OCI-LY3 (cell line): Measurements from ENCODE around the gene SEPTIN10.
A peak's percentile ranks its signal among the peaks of the same experiment; 100 is the strongest.
"Not testable (repeated sequence)": the region's sequence is repeated elsewhere in the genome, so short reads cannot be mapped to it uniquely, and the experiment has no call there.

ENCODE experiments used
- H2AFZ ChIP-seq: fragments of 200-600, 300-600 bp; shearing (Covaris generic); 2 replicates; pipeline ENCODE4 v1.6.0; 2014; ENCODE audit warnings: antibody characterized with exemption, low read depth, low read length
- H3K27ac ChIP-seq: fragments of 200-600, 300-600 bp; sonication (generic); 2 replicates; pipeline ENCODE4 v1.5.1; 2014; ENCODE audit warnings: mild to moderate bottlenecking, low read length, moderate library complexity, mixed read lengths
- H3K27me3 ChIP-seq: fragments of 200-600, 300-600 bp; sonication (generic); 2 replicates; pipeline ENCODE4 v1.6.1; 2014; ENCODE audit warnings: low read depth, low read length, mixed read lengths
- H3K36me3 ChIP-seq: fragments of 200-600, 300-600 bp; sonication (generic); replicated peaks from 2 replicates; pipeline ENCODE3; 2014; ENCODE audit warnings: low read depth, low read length, mixed read lengths
- H3K4me1 ChIP-seq: fragments of 300-600, 200-600 bp; sonication (generic); 2 replicates; pipeline ENCODE4 v1.6.1; 2014; ENCODE audit warnings: low read length, mixed read lengths
- H3K4me2 ChIP-seq: fragments of 200-600, 300-600 bp; sonication (generic); 2 replicates; pipeline ENCODE4 v1.6.1; 2014; ENCODE audit warnings: low read length, mixed read lengths
- H3K4me3 ChIP-seq: fragments of 300-600, 200-600 bp; sonication (generic); 2 replicates; pipeline ENCODE4 v1.5.1; 2014; ENCODE audit warnings: antibody characterized with exemption, mild to moderate bottlenecking, low read length, moderate library complexity
- H3K79me2 ChIP-seq: fragments of 300-600, 200-600 bp; shearing (Covaris generic); 2 replicates; pipeline ENCODE4 v1.6.1; 2014; ENCODE audit warnings: mild to moderate bottlenecking, low read length, mixed read lengths
- H3K9ac ChIP-seq: fragments of 300-600, 200-600 bp; shearing (Covaris generic); 2 replicates; pipeline ENCODE4 v1.6.0; 2014; ENCODE audit warnings: mild to moderate bottlenecking, low read length, moderate library complexity
- H3K9me3 ChIP-seq: fragments of 200-600, 300-600 bp; shearing (Covaris generic); 2 replicates; pipeline ENCODE4 v1.6.1; 2014; ENCODE audit warnings: low read length, mixed read lengths; ENCODE audit not compliant: insufficient read depth
- H4K20me1 ChIP-seq: fragments of 200-600, 300-600 bp; sonication (generic); 2 replicates; pipeline ENCODE4 v1.6.1; 2016; ENCODE audit warnings: low read length, mixed read lengths; ENCODE audit not compliant: insufficient read depth
- CTCF ChIP-seq: fragments of 200-600, 300-600 bp; sonication (generic); IDR thresholded peaks from 2 replicates; pipeline ENCODE4 v1.5.1; 2014; ENCODE audit warnings: antibody characterized with exemption, low read length, low read depth
- EZH2phosphoT487 ChIP-seq: fragments of 200-600 bp; shearing (Covaris generic); IDR thresholded peaks from 2 replicates; pipeline ENCODE4 v1.6.1; 2018; ENCODE audit warnings: antibody characterized with exemption, mixed run types, low read depth

SEPTIN10 gene

GRCh38 chr2:109644571-109645275 lies 31.0 kb upstream of the SEPTIN10 start:
- H3K79me2 ChIP-seq = no peaks in the 10 kb centered on the region
- TF ChIP-seq CTCF = no peak
- no peak for TF ChIP-seq EZH2phosphoT487
- H3K4me2 ChIP-seq = no peak overlapping the region
- H3K36me3 ChIP-seq = no peaks in the 10 kb centered on the region
- H3K9me3 ChIP-seq = no peaks in the 10 kb centered on the region
- H3K27ac ChIP-seq = no peak overlapping the region
- H3K4me3 ChIP-seq = no peak overlapping the region
- H3K4me1 ChIP-seq = no peaks in the 10 kb centered on the region
- no peak overlapping the region for H3K9ac ChIP-seq
- 0 out of 2 replicates have a peak, but pooled peaks cover 2% of the 10 kb centered on the region for H3K27me3 ChIP-seq
- no peak overlapping the region for H2AFZ ChIP-seq
- H4K20me1 ChIP-seq = no peaks in the 10 kb centered on the region

- H3K4me2 ChIP-seq, H3K9me3 ChIP-seq, H2AFZ ChIP-seq, H3K27ac ChIP-seq, H4K20me1 ChIP-seq, H3K79me2 ChIP-seq, H3K9ac ChIP-seq, H3K36me3 ChIP-seq, H3K27me3 ChIP-seq, H3K4me3 ChIP-seq: not testable (repeated sequence)
- peaks cover 15% of the 10 kb centered on the region for H3K4me1 ChIP-seq
Measured at GRCh38 chr2:109640000-109640399, 26.2 kb upstream of the SEPTIN10 start.

GRCh38 chr2:109638795-109639194 lies 25.0 kb upstream of the SEPTIN10 start:
- H4K20me1 ChIP-seq = no peaks in the 10 kb centered on the region
- H3K27me3 ChIP-seq = no peaks in the 10 kb centered on the region
- peak overlapping the region; percentile 74 for H3K4me2 ChIP-seq
- H2AFZ ChIP-seq = no peak overlapping the region
- TF ChIP-seq EZH2phosphoT487 (no peak), CTCF (no peak)
- 0 out of 2 replicates have a peak overlapping the region, but pooled peaks have one; percentile 7 for H3K27ac ChIP-seq
- no peak overlapping the region for H3K4me3 ChIP-seq
- no peaks in the 10 kb centered on the region for H3K9me3 ChIP-seq
- H3K79me2 ChIP-seq = no peaks in the 10 kb centered on the region
- H3K9ac ChIP-seq = no peak overlapping the region
- H3K4me1 ChIP-seq = peaks cover 15% of the 10 kb centered on the region
- no peaks in the 10 kb centered on the region for H3K36me3 ChIP-seq

- peaks cover 15% of the 10 kb centered on the region for H3K4me1 ChIP-seq
- no peaks in the 10 kb centered on the region for H3K9me3 ChIP-seq
- no peak overlapping the region for H3K9ac ChIP-seq
- no peaks in the 10 kb centered on the region for H4K20me1 ChIP-seq
- no peaks in the 10 kb centered on the region for H3K27me3 ChIP-seq
- H3K4me2 ChIP-seq = peak overlapping the region; percentile 74
- H3K27ac ChIP-seq = 0 out of 2 replicates have a peak overlapping the region, but pooled peaks have one; percentile 7
- TF ChIP-seq EZH2phosphoT487 (no peak), CTCF (no peak)
- peak overlapping the region; percentile 80; the same call in 1 of the 2 replicates for H2AFZ ChIP-seq
- no peaks in the 10 kb centered on the region for H3K79me2 ChIP-seq
- no peaks in the 10 kb centered on the region for H3K36me3 ChIP-seq
- peak overlapping the region; percentile 39 for H3K4me3 ChIP-seq
Measured at GRCh38 chr2:109637749-109638570, 24.2 kb upstream of the SEPTIN10 start.
